HG03378 (cell line): ENCODE data around the gene ERVW-1.
"Not testable (repeated sequence)": the region's sequence is repeated elsewhere in the genome, so short reads cannot be mapped to it uniquely, and the experiment has no call there.

ENCODE experiments used
- ATAC-seq: cut with Tn5 transposase; IDR thresholded peaks from one replicate; pipeline ENCODE4 v1.9.1; 2021; ENCODE audit warnings: mild to moderate bottlenecking, moderate library complexity; ENCODE audit not compliant: unreplicated experiment

ERVW-1 gene

GRCh38 chr7:92477681-92478080 is at the start of gene ERVW-1:
Gene ERVW-1 (minus strand): TSS chr7:92477946. CDS start chr7:92470381, 7,565 bp downstream.
- not testable (repeated sequence) for ATAC-seq

DNA sequence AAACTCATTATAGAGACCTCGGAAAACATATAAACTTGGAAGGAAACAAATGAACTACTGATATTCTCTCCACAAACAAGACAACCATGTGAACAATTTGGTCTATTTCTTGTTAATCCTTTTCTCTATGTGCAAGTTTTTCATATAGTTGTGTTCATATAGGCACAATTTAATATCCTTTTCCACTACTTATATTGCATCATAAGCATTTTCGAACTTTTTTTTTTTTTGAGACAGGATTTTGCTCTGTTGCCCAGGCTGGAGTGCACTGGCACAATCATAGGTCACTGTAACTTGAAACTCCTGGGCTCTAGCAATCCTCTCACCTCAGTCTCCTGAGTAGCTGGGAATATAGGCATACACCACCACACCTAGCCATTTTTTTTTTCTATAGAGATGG is 45.4 kb upstream of the ERVW-1 start:
- ATAC-seq, result no peak

GRCh38 chr7:92520024-92520423 is 42.3 kb upstream of the ERVW-1 start:
- ATAC-seq, result no peak

- ATAC-seq, result no peak
Observed at GRCh38 chr7:92517631-92518030, 39.9 kb upstream of the ERVW-1 start.

DNA sequence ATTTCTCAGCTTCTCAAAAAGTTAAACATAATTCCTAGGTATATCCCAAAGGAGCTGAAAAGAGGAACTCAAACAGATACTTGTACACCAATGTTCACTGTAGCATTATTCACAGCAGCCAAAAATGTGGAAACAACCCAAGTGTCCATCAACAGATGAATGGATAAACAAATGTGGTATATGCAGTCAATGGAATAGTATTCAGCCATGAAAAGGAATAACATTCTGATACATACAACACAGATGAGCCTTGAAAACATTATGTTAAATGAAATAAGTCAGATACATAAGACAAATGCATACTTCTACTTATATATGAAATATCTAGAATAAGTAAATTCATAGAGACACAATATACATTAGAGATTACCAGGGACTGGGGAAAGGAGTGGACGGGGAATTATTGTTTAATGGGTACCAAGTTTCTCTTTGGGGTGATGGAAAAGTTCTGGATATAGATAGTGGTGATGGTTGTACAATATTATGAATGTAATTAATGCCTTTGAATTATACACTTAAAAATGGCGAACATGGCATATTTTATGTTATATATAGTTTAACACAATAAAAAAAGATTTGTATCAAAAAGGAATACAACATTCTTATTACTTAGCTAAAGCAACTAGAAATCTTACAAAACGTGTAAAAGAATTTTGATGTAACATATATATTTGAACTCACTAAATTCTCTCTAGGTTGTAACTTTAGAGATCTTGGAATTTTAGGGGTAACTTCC is 35.6 kb upstream of the ERVW-1 start:
- no peak for ATAC-seq

GRCh38 chr7:92508946-92509345 is 31.2 kb upstream of the ERVW-1 start:
- no peak for ATAC-seq

GRCh38 chr7:92506363-92506762 is 28.6 kb upstream of the ERVW-1 start:
- no peak for ATAC-seq

GRCh38 chr7:92504563-92504962 is 26.8 kb upstream of the ERVW-1 start:
- no peak for ATAC-seq

GRCh38 chr7:92503767-92504166 is 26.0 kb upstream of the ERVW-1 start:
- ATAC-seq, result no peak

DNA sequence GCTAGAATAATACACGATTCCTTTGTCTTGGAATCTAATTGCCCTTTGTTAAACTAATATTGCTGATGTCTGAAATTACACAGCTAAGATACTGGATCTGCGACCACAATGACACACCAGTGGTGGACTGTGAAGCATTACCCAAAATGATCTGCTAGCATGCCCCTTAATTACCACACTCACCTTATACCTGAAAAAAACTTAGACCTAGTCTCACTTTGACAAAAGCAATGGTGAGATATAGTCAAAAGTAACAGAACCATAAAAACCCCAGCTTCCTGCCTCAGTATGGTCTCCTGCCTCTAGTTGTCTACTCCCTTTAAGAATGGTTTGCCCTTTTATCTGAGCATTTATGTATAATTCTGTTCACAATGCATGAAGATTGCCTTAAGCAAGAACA is 20.8 kb upstream of the ERVW-1 start:
- no peak for ATAC-seq

GRCh38 chr7:92496876-92497275 is 19.1 kb upstream of the ERVW-1 start:
- ATAC-seq, result no peak

DNA sequence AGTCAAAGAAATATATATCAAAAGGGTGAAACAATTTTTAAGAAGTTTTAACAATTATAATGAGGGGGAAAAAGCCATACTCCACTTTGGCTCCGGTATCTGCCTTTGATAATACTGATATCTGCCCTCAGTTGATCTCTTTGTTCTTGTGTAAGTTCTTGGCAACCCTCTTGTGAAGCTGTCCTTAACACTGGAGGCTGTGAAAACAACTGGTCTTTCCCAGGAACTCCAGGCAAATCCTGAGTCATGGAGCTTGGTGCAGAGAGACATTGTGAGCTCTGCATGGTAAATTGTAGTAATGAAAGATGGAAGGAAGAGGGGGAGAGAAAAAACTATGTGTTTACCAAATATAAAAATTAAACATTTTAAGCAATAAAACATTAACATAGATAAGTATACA is 11.9 kb upstream of the ERVW-1 start:
- ATAC-seq, result no peak

DNA sequence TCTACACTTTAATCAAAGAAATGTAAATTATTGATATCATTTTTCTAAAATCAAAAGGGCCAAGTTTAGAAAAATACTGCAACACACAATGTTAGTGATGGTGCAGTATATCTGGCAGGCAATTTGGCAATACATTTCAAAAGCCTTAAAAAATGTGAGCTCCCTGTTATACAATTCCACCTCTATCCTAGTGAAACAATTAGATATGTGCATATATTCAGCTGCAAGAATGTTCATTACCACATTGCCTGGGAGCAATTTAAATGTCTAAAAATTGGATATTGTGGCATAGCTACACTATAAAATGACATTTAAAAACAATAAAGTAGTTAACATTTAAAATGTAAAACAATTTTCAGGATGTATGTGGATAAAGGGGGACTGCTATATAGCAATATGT is 10.1 kb upstream of the ERVW-1 start:
- no peak for ATAC-seq

GRCh38 chr7:92485974-92486373 is 8.2 kb upstream of the ERVW-1 start:
- ATAC-seq, result no peak

DNA sequence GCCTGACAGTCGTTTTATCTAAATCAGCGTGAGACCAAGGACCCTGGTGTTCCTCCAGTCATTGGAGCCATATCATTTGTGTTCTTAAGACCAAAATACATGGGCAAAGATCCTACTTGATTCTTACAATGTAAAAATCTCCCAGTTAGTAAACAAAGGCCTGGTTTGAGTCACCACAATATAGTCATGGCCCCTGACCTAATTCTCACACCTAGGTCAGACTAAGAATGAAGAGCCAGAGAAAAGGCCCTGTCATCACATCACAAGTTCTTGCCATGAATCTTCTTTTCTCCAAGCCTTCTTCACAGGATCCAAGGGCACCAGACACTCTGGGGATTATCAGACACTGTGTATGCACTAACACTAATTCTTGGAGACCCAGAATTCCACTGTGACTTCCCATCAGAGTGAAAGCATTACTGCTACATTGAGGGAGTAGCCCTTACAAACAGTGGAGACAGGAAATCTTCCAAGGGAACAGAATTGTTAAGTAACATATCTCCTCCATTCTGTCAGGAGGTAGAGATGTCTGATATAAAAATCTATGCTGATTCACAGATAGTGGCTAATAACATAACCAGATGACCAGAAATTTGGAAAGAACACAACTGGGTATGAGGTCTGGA is 7.6 kb upstream of the ERVW-1 start:
- no peak for ATAC-seq

DNA sequence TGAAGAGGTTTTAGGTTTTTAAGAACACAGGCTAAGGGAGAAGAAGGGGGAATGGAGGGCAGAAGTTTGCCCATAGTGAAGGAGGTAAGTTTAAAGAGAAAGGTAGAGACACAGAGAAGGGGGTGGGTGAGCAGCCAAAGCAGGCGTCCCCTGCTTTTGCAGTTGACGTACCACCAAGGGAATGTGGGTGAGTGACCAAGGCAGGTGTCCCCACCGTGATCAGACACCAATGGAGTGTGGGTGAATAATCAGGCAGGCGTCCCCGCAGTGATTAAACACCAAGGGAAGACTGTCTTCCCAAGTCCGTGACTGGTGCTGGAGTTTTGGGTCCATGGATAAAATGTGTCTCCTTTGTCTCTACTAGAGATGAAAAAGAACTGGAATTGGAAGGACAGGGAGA is 6.5 kb upstream of the ERVW-1 start:
- not testable (repeated sequence) for ATAC-seq

DNA sequence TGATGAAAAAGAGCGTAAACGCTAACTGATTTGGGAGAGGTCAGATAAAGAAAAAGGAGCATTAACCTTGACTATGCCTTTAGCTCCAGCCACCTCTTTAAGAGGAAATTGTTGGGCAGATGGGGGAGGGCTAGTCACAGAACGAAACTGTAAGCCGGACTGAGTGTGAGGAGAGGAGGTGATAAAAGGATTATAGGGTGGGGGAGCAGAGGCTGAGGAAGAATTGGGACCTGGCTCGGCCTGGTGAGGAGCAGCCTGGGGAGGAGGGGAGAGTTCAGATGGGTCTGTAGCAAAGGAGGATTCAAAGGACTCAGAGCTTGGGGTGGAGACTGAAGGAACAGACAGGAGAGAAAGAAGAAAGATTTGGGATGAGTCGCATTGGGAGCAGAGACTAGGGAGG is 5.9 kb upstream of the ERVW-1 start:
- ATAC-seq, result not testable (repeated sequence)

DNA sequence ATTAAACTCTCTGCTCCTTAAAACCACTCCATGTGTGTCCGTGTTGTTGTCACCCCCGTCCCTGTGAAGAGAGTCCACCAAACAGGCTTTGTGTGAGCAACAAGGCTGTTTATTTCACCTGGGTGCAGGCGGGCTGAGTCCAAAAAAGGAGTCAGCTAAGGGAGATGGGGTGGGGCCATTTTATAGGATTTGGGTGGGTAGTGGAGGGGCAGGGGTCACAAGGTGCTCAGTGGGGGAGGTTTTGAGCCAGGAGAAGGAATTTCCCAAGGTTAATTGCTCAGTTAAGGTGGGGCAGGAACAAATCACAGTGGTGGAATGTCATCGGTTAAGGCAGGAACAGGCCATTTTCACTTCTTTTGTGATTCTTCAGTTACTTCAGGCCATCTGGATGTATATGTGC is 1.4 kb upstream of the ERVW-1 start:
- not testable (repeated sequence) for ATAC-seq

- no peak for ATAC-seq
Observed at GRCh38 chr7:92478711-92479110, 965 bp upstream of the ERVW-1 start.

- no peak for ATAC-seq
Observed at GRCh38 chr7:92478095-92478494, 349 bp upstream of the ERVW-1 start.

DNA sequence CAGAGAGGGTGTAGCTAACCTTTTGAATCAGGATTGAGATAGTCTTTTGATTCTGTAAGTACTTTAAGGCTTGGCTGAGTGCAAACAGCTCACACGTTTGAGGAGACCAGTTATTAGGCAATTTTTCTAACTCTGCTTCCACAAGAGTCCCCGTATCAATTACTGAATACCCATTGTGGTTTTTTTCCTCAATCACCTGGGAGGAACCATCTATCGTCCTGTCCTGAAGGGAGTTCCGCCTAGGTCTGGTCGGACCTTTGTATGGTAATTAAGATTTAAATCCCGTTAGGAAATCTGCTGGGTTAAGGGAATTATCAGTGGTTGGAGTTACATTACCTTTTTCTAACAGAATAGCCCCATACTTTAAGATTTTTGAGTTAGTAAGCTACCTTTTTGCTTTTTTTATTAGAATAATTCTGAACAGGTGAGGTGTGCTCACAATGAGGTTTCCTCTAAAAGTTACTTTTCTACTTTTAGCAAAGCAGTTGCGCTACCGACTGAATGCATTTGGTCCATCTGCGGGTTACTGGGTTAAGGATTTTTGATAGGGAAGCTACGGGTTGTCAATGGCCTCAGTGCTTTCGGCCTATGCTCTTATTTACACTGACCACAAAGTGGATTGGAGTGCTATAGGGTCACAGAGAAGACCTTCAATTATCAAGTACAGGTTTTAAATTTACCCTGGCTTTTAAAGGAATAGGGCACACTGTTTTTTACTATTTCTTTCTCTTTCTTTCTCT is 1.7 kb downstream of the ERVW-1 start:
- ATAC-seq, result not testable (repeated sequence)

GRCh38 chr7:92475261-92475770 is 2.4 kb downstream of the ERVW-1 start:
- not testable (repeated sequence) for ATAC-seq
